Endothelial cell of umbilical vein (primary cell): Measurements from ENCODE around the gene USP2. TPM values are rescaled to one million over a fixed set of nuclear protein-coding genes. Genes with fewer than 3 reads are reported as not detected.

Experiments used
- BruUV-seq: library from RNA; stranded (reverse); fragments of 400-500 nt; replicated peaks from 2 replicates; lab custom pipeline; 2021; lab: Mats Ljungman, UMichigan
- CTCF ChIA-PET: fragments of 300-600, 350-600 bp; sonication (Branson Sonifier 250); formaldehyde crosslinking; loops from one replicate; lab custom pipeline; 2021; ENCODE audit warnings: antibody characterized with exemption, inconsistent platforms; lab: Charles Lee
- POLR2A ChIA-PET: fragments of 300-600, 350-600 bp; sonication (Branson Sonifier 250); formaldehyde crosslinking; loops from one replicate; lab custom pipeline; 2021; ENCODE audit warnings: antibody characterized with exemption, inconsistent platforms; lab: Charles Lee
- DNase-seq: peaks from one replicate; pipeline ENCODE4 v3.0.0-alpha.2; 2011; ENCODE audit warnings: low read depth, low spot score
- FAIRE-seq: peaks from 2 replicates; lab custom pipeline; 2011; peaks lifted over from hg19 to GRCh38; lab: Jason Lieb, UNC
- H2AFZ ChIP-seq: 2 replicates; pipeline ENCODE4 v1.6.0; 2012; ENCODE audit warnings: low read depth, low read length, control low read depth, inconsistent platforms
- H3K27ac ChIP-seq: 2 replicates; pipeline ENCODE4 v1.5.1; 2011; ENCODE audit warnings: low read depth, mild to moderate bottlenecking, control low read depth, low read length, moderate library complexity; ENCODE audit not compliant: insufficient read depth
- H3K27me3 ChIP-seq, 2 experiments: 2 replicates each; pipeline versions ENCODE4 v1.6.0 to v1.6.1; 2011; ENCODE audit warnings: low read length in 2 of 2, mixed read lengths in 1 of 2; ENCODE audit not compliant: control insufficient read depth in 2 of 2, insufficient read depth in 2 of 2
- H3K36me3 ChIP-seq, 2 experiments: 2 replicates in 1 of 2; 3 replicates in 1 of 2; pipeline ENCODE4 v1.5.1; 2011; ENCODE audit warnings: low read length in 2 of 2, mild to moderate bottlenecking in 1 of 2, moderate library complexity in 1 of 2; ENCODE audit not compliant: control insufficient read depth in 2 of 2, insufficient read depth in 2 of 2; ENCODE audit errors: extremely low read depth in 1 of 2
- H3K4me1 ChIP-seq: 3 replicates; pipeline ENCODE4 v1.5.1; 2011; ENCODE audit warnings: mild to moderate bottlenecking, low read length; ENCODE audit not compliant: control insufficient read depth, insufficient read depth; ENCODE audit errors: extremely low read depth
- H3K4me2 ChIP-seq: 2 replicates; pipeline ENCODE4 v1.6.1; 2011; ENCODE audit warnings: low read length, control low read depth, mixed read lengths; ENCODE audit not compliant: insufficient read depth
- H3K4me3 ChIP-seq, 3 experiments: fragments of 200-600 bp in 1 of 3; sonication (generic), shearing (Covaris generic) in 1 of 3; replicated peaks in 1 of 3; 2 replicates each; pipeline ENCODE4 v1.5.1; 2011 to 2016; ENCODE audit warnings: control low read depth in 3 of 3, low read length in 3 of 3, mild to moderate bottlenecking in 2 of 3, inconsistent platforms in 1 of 3, low read depth in 1 of 3, moderate library complexity in 1 of 3; ENCODE audit not compliant: insufficient read depth in 1 of 3
- H3K79me2 ChIP-seq: 2 replicates; pipeline ENCODE4 v1.6.0; 2012; ENCODE audit warnings: low read length, inconsistent platforms; ENCODE audit not compliant: control insufficient read depth, insufficient read depth
- H3K9ac ChIP-seq: replicated peaks from 2 replicates; pipeline ENCODE3; 2011; ENCODE audit warnings: low read length, control low read depth; ENCODE audit not compliant: insufficient read depth; ENCODE audit errors: extremely low read depth
- H3K9me1 ChIP-seq: replicated peaks from 3 replicates; pipeline ENCODE4 v1.6.0; 2011; ENCODE audit warnings: mild to moderate bottlenecking, low read length; ENCODE audit not compliant: control insufficient read depth, insufficient read depth; ENCODE audit errors: extremely low read depth
- H3K9me3 ChIP-seq: replicated peaks from 2 replicates; pipeline ENCODE4 v1.5.1; 2012; ENCODE audit warnings: low read length, inconsistent platforms; ENCODE audit not compliant: control insufficient read depth, insufficient read depth
- H4K20me1 ChIP-seq: replicated peaks from 2 replicates; pipeline ENCODE3; 2011; ENCODE audit warnings: mild to moderate bottlenecking, low read length; ENCODE audit not compliant: control insufficient read depth, insufficient read depth; ENCODE audit errors: extremely low read depth
- FOS ChIP-seq: IDR thresholded peaks from 2 replicates; pipeline ENCODE4 v1.6.1; 2011; ENCODE audit warnings: mild to moderate bottlenecking, low read length, moderate library complexity, borderline replicate concordance; ENCODE audit not compliant: insufficient read depth
- JUN ChIP-seq: IDR thresholded peaks from 2 replicates; pipeline ENCODE4 v1.6.1; 2011; ENCODE audit warnings: borderline replicate concordance, low read depth; ENCODE audit not compliant: insufficient read length, insufficient read depth
- MAX ChIP-seq: IDR thresholded peaks from 2 replicates; pipeline ENCODE4 v1.6.1; 2011; ENCODE audit not compliant: insufficient read depth, insufficient read length
- POLR2AphosphoS5 ChIP-seq: IDR thresholded peaks from 2 replicates; pipeline ENCODE4 v1.6.1; 2012; ENCODE audit warnings: low read depth, mild to moderate bottlenecking, control low read depth, low read length, moderate library complexity; ENCODE audit not compliant: insufficient read depth
- dilution Hi-C: fragments of 300-500 bp; cut with MboI; formaldehyde crosslinking; loops from one replicate; pipeline ENCODE4 v1.15.0; 2019; ENCODE audit warnings: low sequenced_read_pairs; ENCODE audit not compliant: extremely low pct_ligation_motif_present
- intact Hi-C: fragments of 100-400 bp; cut with micrococcal nuclease; formaldehyde crosslinking; loops from one replicate; pipeline ENCODE4 v1.10.0; 2022
- polyA plus RNA-seq, 4 experiments: library from polyadenylated mRNA; depleted of rRNA in 3 of 4; stranded (reverse) in 3 of 4; unstranded in 1 of 4; fragments of >200 nt; gene quantifications; 2 replicates each; pipeline versions ENCODE4 v1.2.1 to v1.2.3, GENCODE V29; 2011 to 2012; ENCODE audit warnings: missing spikeins in 1 of 4
- total RNA-seq: library from RNA; stranded (reverse); gene quantifications from 2 replicates; pipeline ENCODE4 v1.2.3, GENCODE V29; 2021
- TF ChIP-seq, protein P1 (sequence below), 2 donors: IDR thresholded peaks; 1 replicate in 1 of 2; 2 replicates in 1 of 2; pipeline ENCODE4 v1.5.1; 2011; ENCODE audit warnings: low read length in 2 of 2, mild to moderate bottlenecking in 2 of 2, moderate library complexity in 2 of 2, control low read depth in 1 of 2, inconsistent platforms in 1 of 2, low read depth in 1 of 2; ENCODE audit not compliant: insufficient read depth in 1 of 2; ENCODE audit errors: extremely low read depth in 1 of 2

USP2 gene
- total and polyA plus RNA-seq, 2 donors (not counting 3 experiments of a cell fraction or from before 2014, with no cell fraction given): 0.21 to 1.2 TPM

DNA sequence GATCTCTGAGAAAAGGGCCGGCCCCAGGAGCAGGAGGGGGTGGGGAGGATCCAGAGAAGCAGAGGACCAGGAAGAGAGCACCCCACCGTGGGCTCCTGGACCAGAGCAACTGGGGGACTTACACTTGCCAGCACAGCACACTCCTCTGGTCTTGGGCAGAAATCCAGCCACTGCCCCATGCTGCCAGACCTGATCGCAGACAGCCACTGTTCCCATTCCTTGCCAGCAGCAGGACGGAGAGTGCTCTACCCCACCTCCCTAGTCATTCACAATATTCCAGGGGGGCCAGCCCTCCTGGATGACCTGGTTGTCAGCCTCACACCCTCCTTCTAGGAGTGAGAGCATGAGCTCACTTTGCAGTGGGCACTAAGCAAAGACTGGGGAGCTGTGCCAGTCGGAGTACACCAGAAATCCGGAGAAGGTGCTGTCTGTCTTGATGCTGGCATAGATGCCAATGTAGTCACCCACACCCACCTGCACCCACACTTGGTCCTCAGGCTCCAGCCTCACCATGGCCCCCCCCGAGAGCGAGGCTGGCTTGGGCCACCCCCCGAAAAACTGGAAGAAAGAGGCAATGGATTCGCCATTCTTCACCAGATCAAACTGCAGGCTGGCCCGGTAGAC, 42.4 kb downstream of the USP2 start:
- FAIRE-seq (peak; percentile 47), DNase-seq (peak; percentile 49)
- H3K4me1 ChIP-seq: peaks cover 40% of the 10 kb centered on the region
- TF ChIP-seq MAX (no peak), POLR2AphosphoS5 (no peak), JUN (no peak)
- H3K4me2 ChIP-seq: peak overlapping the region; percentile 64
- no peaks in the 10 kb centered on the region for H4K20me1 ChIP-seq
- no peaks in the 10 kb centered on the region for H3K9me1 ChIP-seq
- peak overlapping the region in 2 of 3 experiments; percentile 41 to 90 for H3K4me3 ChIP-seq
- H3K27me3 ChIP-seq: no peaks in the 10 kb centered on the region
- intact Hi-C loops: loop anchor here (1.0 to 2.0 kb wide), 5 partner anchors 18 to 274 kb away; partner anchors contain the start of gene CBL
- H3K27ac ChIP-seq: no peak overlapping the region
- TSS peak; percentile 75 for BruUV-seq
- ChIA-PET POLR2A (interaction anchor here (0.8 to 2.3 kb wide), 4 partner anchors 22 to 245 kb away, joined by 3 to 18 read pairs (median 14); partner anchors contain the start of gene MCAM), CTCF (interaction anchor here (0.6 to 6.3 kb wide), 37 partner anchors 12 to 390 kb away, joined by 3 to 301 read pairs (median 6); partner anchors contain the start of genes CBL, CENATAC, DPAGT1 and HINFP)
- peaks cover 23% of the 10 kb centered on the region for H3K79me2 ChIP-seq
- H2AFZ ChIP-seq: no peak overlapping the region
- no peaks in the 10 kb centered on the region for H3K9me3 ChIP-seq
- dilution Hi-C loops: no loop called here
- peak overlapping the region; percentile 75 for H3K9ac ChIP-seq
- peaks cover 0 to 2% of the 10 kb centered on the region in 2 experiments for H3K36me3 ChIP-seq

- Histone ChIP-seq H3K9me3 (no peaks in the 10 kb centered on the region), H3K9me1 (no peaks in the 10 kb centered on the region), H3K27me3 (no peaks in the 10 kb centered on the region), H3K9ac (peak overlapping the region; percentile 26), H3K36me3 (peaks cover 0 to 2% of the 10 kb centered on the region in 2 experiments), H3K4me1 (peaks cover 44% of the 10 kb centered on the region), H2AFZ (no peak overlapping the region), H3K79me2 (peaks cover 23% of the 10 kb centered on the region), H3K4me3 (peak overlapping the region in 2 of 3 experiments; percentile 41 to 90), H3K4me2 (peak overlapping the region; percentile 64), H3K27ac (no peak overlapping the region), H4K20me1 (no peaks in the 10 kb centered on the region)
- dilution Hi-C loops: no loop called here
- BruUV-seq: no TSS peak
- TF ChIP-seq, protein P1, sequence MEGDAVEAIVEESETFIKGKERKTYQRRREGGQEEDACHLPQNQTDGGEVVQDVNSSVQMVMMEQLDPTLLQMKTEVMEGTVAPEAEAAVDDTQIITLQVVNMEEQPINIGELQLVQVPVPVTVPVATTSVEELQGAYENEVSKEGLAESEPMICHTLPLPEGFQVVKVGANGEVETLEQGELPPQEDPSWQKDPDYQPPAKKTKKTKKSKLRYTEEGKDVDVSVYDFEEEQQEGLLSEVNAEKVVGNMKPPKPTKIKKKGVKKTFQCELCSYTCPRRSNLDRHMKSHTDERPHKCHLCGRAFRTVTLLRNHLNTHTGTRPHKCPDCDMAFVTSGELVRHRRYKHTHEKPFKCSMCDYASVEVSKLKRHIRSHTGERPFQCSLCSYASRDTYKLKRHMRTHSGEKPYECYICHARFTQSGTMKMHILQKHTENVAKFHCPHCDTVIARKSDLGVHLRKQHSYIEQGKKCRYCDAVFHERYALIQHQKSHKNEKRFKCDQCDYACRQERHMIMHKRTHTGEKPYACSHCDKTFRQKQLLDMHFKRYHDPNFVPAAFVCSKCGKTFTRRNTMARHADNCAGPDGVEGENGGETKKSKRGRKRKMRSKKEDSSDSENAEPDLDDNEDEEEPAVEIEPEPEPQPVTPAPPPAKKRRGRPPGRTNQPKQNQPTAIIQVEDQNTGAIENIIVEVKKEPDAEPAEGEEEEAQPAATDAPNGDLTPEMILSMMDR (IDR thresholded peaks at IDR 0.05; ENCODE audit: extremely low read depth in 1 of 2, insufficient read depth in 1 of 2, low read depth in 1 of 2, low read length in 2 of 2): peak; percentile 83 to 87
- TF ChIP-seq FOS (no peak), POLR2AphosphoS5 (peak; percentile 31)
- ChIA-PET CTCF (interaction anchor here (0.7 to 6.3 kb wide), 46 partner anchors 10 to 341 kb away, joined by 3 to 301 read pairs (median 5); partner anchors contain the start of genes CBL, CENATAC, DPAGT1 and HINFP), POLR2A (interaction anchor here (0.6 to 2.3 kb wide), 11 partner anchors 15 to 718 kb away, joined by 3 to 18 read pairs (median 6); partner anchors contain the start of gene MCAM)
- DNase-seq (peak; percentile 90), FAIRE-seq (peak; percentile 83)
- intact Hi-C loops: loop anchor here (1.0 to 2.0 kb wide), 5 partner anchors 17 to 274 kb away; partner anchors contain the start of gene CBL
Observed at GRCh38 chr11:119338318-119338890, 43.1 kb downstream of the USP2 start.
